Body of pancreas (tissue), 4 donors: ENCODE measurements around the gene UBAP2L. TPM values are rescaled to one million over a fixed set of nuclear protein-coding genes. Genes with fewer than 3 reads are reported as not detected.

ENCODE experiments used
- ATAC-seq: fragments of 150-250 bp; one replicate; pipeline ENCODE4 v1.9.1; 2016
- DNase-seq, 4 donors: peaks; one replicate each; pipeline ENCODE4 v3.0.0-alpha.2; 2019
- H3K27ac ChIP-seq, 4 donors: fragments of 200-600 bp; sonication (generic); 1 replicate in 3 of 4; 2 replicates in 1 of 4; pipeline versions ENCODE4 v1.5.1 to v1.6.1; 2016 to 2019; ENCODE audit warnings: mild to moderate bottlenecking in 1 of 4, mixed read lengths in 1 of 4, moderate library complexity in 1 of 4
- H3K27me3 ChIP-seq, 2 donors: fragments of 200-600 bp; sonication (generic); one replicate each; pipeline ENCODE4 v1.6.0; 2016; ENCODE audit warnings: mild to moderate bottlenecking in 1 of 2
- H3K36me3 ChIP-seq, 2 donors: fragments of 200-600 bp; sonication (generic); replicated peaks in 1 of 2; 2 replicates each; pipeline ENCODE4 v1.5.1; 2016; ENCODE audit warnings: low read depth in 2 of 2; ENCODE audit not compliant: insufficient read depth in 1 of 2
- H3K4me1 ChIP-seq: fragments of 200-600 bp; sonication (generic); one replicate; pipeline ENCODE4 v1.6.0; 2016
- H3K4me3 ChIP-seq, 2 donors: fragments of 200-600 bp; sonication (generic); 1 replicate in 1 of 2; 2 replicates in 1 of 2; pipeline ENCODE4 v1.5.1; 2016 to 2019
- H3K9me3 ChIP-seq, 3 donors: fragments of 200-600 bp; sonication (generic); 1 replicate in 2 of 3; 2 replicates in 1 of 3; pipeline ENCODE4 v1.5.1; 2016
- CTCF ChIP-seq, 7 experiments: fragments of 450-650 bp in 4 of 7; fragments of 200-600 bp in 3 of 7; sonication (generic) in 3 of 7; IDR thresholded peaks; one replicate each; pipeline ENCODE4 v1.5.1; 2016 to 2019; ENCODE audit warnings: antibody characterized with exemption in 7 of 7
- POLR2A ChIP-seq, 3 donors: fragments of 450-650 bp; IDR thresholded peaks; one replicate each; pipeline ENCODE4 v1.6.1; 2016; ENCODE audit warnings: antibody characterized with exemption in 3 of 3, mild to moderate bottlenecking in 2 of 3
- WGBS, 2 donors: methylation state at CpG; one replicate each; pipeline ENCODE4 v1.1.5; 2017; 5-methylcytosine and 5-hydroxymethylcytosine counted together
- intact Hi-C: fragments of 100-400 bp; cut with DNase I; formaldehyde crosslinking; loops from one replicate; pipeline ENCODE4 v1.15.1; 2023
- total RNA-seq, 2 donors: library from RNA; depleted of rRNA; stranded (reverse); fragments of >200 nt; gene quantifications; one replicate each; pipeline ENCODE4 v1.1.0, GENCODE V29; 2016

The UBAP2L gene
- total RNA-seq, 2 donors from 2014 or later, result 38.1 to 50.1 TPM

DNA sequence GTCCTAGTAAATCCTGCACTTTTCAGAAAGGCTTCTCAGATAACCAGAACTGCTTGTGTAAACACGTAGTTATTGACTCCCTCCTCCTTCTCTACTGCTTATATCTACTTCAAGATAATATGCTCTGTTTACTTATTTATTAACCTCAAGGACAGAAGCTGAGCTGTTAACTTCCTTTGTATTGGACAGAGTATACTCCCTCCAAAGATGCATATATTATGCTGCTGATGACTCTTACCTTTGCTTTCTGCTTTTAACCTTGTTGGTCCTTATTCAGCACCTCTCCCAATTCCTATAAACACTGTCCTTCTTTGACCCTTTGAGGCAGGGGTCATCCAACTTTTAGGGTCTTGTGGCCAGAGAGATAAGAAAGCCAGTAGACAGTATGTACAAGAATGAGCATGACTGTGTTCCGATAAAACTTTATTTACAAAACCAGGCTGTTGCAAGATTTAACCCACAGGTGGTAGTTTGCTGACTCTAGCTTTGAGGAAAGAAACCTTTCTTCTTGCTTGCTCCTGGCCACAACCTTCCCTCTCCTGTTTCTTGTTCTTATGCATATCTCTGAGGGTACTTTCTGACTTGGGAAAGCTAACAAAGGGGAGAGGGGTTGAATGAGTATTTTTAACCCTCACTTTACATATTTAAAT lies 33.8 kb upstream of the UBAP2L start:
- H3K4me3 ChIP-seq, result no peak overlapping the region

GRCh38 chr1:154190550-154190949 lies 30.2 kb upstream of the UBAP2L start:
- H3K4me3 ChIP-seq, result no peak overlapping the region
- DNase-seq (no peak), ATAC-seq (no peak)
- peak overlapping the region in 1 of 4 donors; percentile 15 for H3K27ac ChIP-seq
- no peak for TF ChIP-seq CTCF (IDR thresholded peaks at IDR 0.05)
- no peak for TF ChIP-seq POLR2A (IDR thresholded peaks at IDR 0.05)
- no peaks in the 10 kb centered on the region for H3K9me3 ChIP-seq
- peaks cover 73% of the 10 kb centered on the region for H3K4me1 ChIP-seq
- intact Hi-C loops, result no loop called here
- WGBS, 2 donors, result 0 to 10% methylated on average over 1 of the region's 1 CpG
- no peaks in the 10 kb centered on the region for H3K36me3 ChIP-seq
- no peaks in the 10 kb centered on the region for H3K27me3 ChIP-seq

More for the DNA sequence above, 33.8 kb upstream of the UBAP2L start:
- H3K4me1 ChIP-seq, result peaks cover 52% of the 10 kb centered on the region
- intact Hi-C loops, result no loop called here
- H3K36me3 ChIP-seq, result no peaks in the 10 kb centered on the region
- ATAC-seq (peak; percentile 14), DNase-seq (no peak)
- no peaks in the 10 kb centered on the region for H3K9me3 ChIP-seq
- H3K27ac ChIP-seq, result peak overlapping the region in 3 of 4 donors; percentile 23 to 64 (median 56)
- no peaks in the 10 kb centered on the region for H3K27me3 ChIP-seq
- TF ChIP-seq POLR2A (IDR thresholded peaks at IDR 0.05), result no peak
- TF ChIP-seq CTCF (IDR thresholded peaks at IDR 0.05), result no peak
- 12 to 19% methylated on average over 2 of the region's 2 CpGs for WGBS, 2 donors

DNA sequence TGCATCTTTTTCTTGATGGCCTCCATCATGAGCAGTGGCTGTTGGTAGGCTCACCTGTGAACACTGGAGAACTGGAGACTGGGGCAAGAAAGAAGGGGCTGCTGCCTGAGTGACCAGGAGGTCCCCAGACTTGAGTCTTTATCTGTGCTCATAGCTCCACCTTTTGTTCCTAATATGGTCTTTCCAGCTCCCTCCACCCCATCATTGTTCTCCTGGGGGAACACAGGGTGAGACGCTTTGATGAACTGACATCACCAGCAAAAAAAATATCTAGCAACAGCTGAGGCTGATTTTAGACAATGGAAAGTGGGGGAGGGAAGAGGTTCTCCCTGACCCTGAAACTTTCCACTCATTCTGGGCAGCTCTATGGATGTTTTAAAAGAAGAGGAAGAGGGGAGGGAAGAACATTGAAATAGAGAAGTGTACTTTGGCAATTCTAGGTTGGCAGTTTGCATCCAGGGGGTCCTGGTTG lies 28.7 kb upstream of the UBAP2L start, which contains the start of gene TPM3:
Gene TPM3 (minus strand): TSS at position 111 of the 472 bp plus-strand sequence. CDS start 82 bp downstream, at position 29.
- TF ChIP-seq CTCF (IDR thresholded peaks at IDR 0.05) (no peak), POLR2A (IDR thresholded peaks at IDR 0.05) (no peak)
- Histone ChIP-seq H3K36me3 (no peaks in the 10 kb centered on the region), H3K27me3 (no peaks in the 10 kb centered on the region), H3K27ac (peak within 1 kb of the TSS in 3 of 4 donors; percentile 52 to 68 (median 58)), H3K4me1 (peaks cover 63% of the 10 kb centered on the region), H3K9me3 (no peaks in the 10 kb centered on the region), H3K4me3 (no peak within 1 kb of the TSS)
- DNase-seq, result no peak
- intact Hi-C loops, result no loop called here
- WGBS, 2 donors, result 0 to 17% methylated on average over 1 of the region's 1 CpG
- no peak for ATAC-seq

GRCh38 chr1:154192476-154192875 lies 28.3 kb upstream of the UBAP2L start:
- TF ChIP-seq POLR2A (IDR thresholded peaks at IDR 0.05) (no peak), CTCF (IDR thresholded peaks at IDR 0.05) (no peak)

More at GRCh38 chr1:154192476-154192875, 28.3 kb upstream of the UBAP2L start:
- intact Hi-C loops, result no loop called here
- DNase-seq, result no peak
- H3K27ac ChIP-seq, result peak overlapping the region in 3 of 4 donors; percentile 52 to 68 (median 58)
- no peak overlapping the region for H3K4me3 ChIP-seq
- H3K9me3 ChIP-seq, result no peaks in the 10 kb centered on the region
- ATAC-seq, result no peak
- H3K4me1 ChIP-seq, result peaks cover 59% of the 10 kb centered on the region
- no peaks in the 10 kb centered on the region for H3K27me3 ChIP-seq
- 25 to 28% methylated on average over 3 of the region's 3 CpGs for WGBS, 2 donors
- H3K36me3 ChIP-seq, result no peaks in the 10 kb centered on the region
